Activated T-cell treated with anti-CD3 and anti-CD28 coated beads, Interleukin-2, amount 50 U/mL, for 4 hours (primary cell): Measurements from ENCODE around the gene HIGD2B. TPM values are rescaled to one million over a fixed set of nuclear protein-coding genes. Genes with fewer than 3 reads are reported as not detected.
"Not testable (repeated sequence)": the region's sequence is repeated elsewhere in the genome, so short reads cannot be mapped to it uniquely, and the experiment has no call there.

Experiments
- ATAC-seq, 2 donors: fragments of 200-7000 bp; cut with Tn5 transposase; one replicate each; pipeline ENCODE4 v1.10.0; 2021
- DNase-seq: peaks from one replicate; pipeline ENCODE4 v3.0.0-alpha.2; 2020
- H3K27me3 Mint-ChIP-seq: one replicate; pipeline ENCODE4 v1.8.0; 2021; ENCODE audit warnings: low read depth, mixed read lengths
- H3K36me3 Mint-ChIP-seq: one replicate; pipeline ENCODE4 v1.8.0; 2022; ENCODE audit warnings: mixed read lengths; ENCODE audit not compliant: insufficient read depth
- H3K4me1 Mint-ChIP-seq: one replicate; pipeline ENCODE4 v1.8.0; 2021; ENCODE audit warnings: low read depth, mixed read lengths
- H3K4me3 Mint-ChIP-seq: one replicate; pipeline ENCODE4 v1.8.0; 2021; ENCODE audit warnings: mild to moderate bottlenecking, moderate library complexity, mixed read lengths
- H3K9me3 Mint-ChIP-seq: one replicate; pipeline ENCODE4 v1.8.0; 2021; ENCODE audit warnings: mixed read lengths
- total RNA-seq, 3 donors: library from RNA; stranded (reverse); gene quantifications; one replicate each; pipeline ENCODE4 v1.2.1, GENCODE V29; 2021

HIGD2B gene
- total RNA-seq, 3 donors from 2014 or later = 0.18 to 0.33 TPM; not detected in 1

- ATAC-seq (no peak), DNase-seq (no peak)
- peaks cover 5% of the 10 kb centered on the region for H3K36me3 Mint-ChIP-seq
- H3K4me1 Mint-ChIP-seq = peaks cover 3% of the 10 kb centered on the region
- H3K27me3 Mint-ChIP-seq = no peaks in the 10 kb centered on the region
- H3K9me3 Mint-ChIP-seq = no peaks in the 10 kb centered on the region
- no peak overlapping the region for H3K4me3 Mint-ChIP-seq
Measured at GRCh38 chr15:72706266-72706665, 20.3 kb upstream of the HIGD2B start.

GRCh38 chr15:72700076-72700475, 14.1 kb upstream of the HIGD2B start:
- Mint-ChIP-seq H3K27me3 (no peaks in the 10 kb centered on the region), H3K4me1 (peaks cover 5% of the 10 kb centered on the region), H3K9me3 (no peaks in the 10 kb centered on the region), H3K4me3 (no peak overlapping the region), H3K36me3 (peaks cover 4% of the 10 kb centered on the region)
- ATAC-seq (no peak), DNase-seq (no peak)

- no peak for ATAC-seq
- DNase-seq = no peak
- H3K4me3 Mint-ChIP-seq = no peak overlapping the region
- H3K9me3 Mint-ChIP-seq = no peaks in the 10 kb centered on the region
- H3K27me3 Mint-ChIP-seq = no peaks in the 10 kb centered on the region
- H3K36me3 Mint-ChIP-seq = peaks cover 10% of the 10 kb centered on the region
- H3K4me1 Mint-ChIP-seq = peaks cover 7% of the 10 kb centered on the region
Measured at GRCh38 chr15:72698938-72699337, 13.0 kb upstream of the HIGD2B start.

DNA sequence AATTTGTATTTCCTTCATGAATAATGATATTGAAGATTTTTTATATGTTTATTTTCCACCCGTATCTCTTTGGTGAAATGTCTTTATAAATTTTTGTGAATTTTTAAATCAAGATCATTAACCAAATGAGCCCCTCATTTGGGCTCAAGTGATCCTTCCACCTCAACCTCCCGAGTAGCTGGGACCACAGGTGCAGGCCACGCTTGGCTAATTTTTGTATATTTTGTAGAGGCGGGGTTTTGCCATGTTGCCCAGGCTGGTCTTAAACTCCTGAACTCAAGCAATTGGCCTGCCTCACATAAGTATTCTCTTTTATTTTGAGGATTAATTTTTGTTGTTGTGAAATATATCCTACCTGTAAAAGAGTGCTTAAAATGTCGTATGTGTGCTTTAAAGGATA, 5.0 kb upstream of the HIGD2B start:
- DNase-seq (no peak), ATAC-seq (no peak)
- Mint-ChIP-seq H3K9me3 (no peaks in the 10 kb centered on the region), H3K27me3 (no peaks in the 10 kb centered on the region), H3K4me3 (no peak overlapping the region), H3K4me1 (peaks cover 15% of the 10 kb centered on the region), H3K36me3 (peaks cover 9% of the 10 kb centered on the region)

GRCh38 chr15:72688697-72689096, 2.7 kb upstream of the HIGD2B start:
- H3K9me3 Mint-ChIP-seq = no peaks in the 10 kb centered on the region
- peaks cover 9% of the 10 kb centered on the region for H3K4me1 Mint-ChIP-seq
- no peak for DNase-seq
- H3K4me3 Mint-ChIP-seq = no peak overlapping the region
- no peaks in the 10 kb centered on the region for H3K36me3 Mint-ChIP-seq
- no peaks in the 10 kb centered on the region for H3K27me3 Mint-ChIP-seq
- ATAC-seq = no peak

DNA sequence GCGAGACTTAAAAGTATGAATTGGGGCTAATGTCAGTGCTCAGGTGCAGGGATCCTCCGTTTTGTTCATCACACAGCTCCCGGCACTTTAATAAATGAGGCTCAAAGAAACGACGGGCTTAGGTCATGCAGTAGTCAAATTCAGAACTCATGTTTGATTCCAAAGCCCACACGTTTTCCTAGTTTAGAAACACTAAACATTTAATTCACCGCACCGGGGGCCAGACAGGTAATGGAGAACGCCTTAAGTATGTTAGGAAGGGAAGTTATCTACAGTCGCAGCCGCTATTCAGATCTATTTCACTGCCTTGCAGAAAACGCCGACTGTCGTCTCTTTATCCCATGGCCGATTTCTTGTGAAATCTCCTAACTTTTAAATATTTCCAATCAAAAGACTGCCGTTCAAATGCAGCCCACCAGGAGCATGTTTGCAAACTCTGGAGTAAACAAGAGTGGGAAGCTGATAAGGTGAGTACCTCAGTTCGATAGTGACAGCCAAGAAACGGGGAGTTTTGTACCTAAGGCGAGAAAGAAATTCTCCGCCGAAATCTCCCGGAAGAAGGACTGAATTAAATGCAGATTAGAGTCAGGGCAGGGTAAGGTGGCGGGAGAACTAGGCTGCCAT, 569 bp downstream of the HIGD2B start:
- Mint-ChIP-seq H3K27me3 (peaks cover 2% of the 10 kb centered on the region), H3K9me3 (no peaks in the 10 kb centered on the region), H3K4me1 (peaks cover 9% of the 10 kb centered on the region), H3K4me3 (peak overlapping the region; percentile 95), H3K36me3 (no peaks in the 10 kb centered on the region)
- ATAC-seq (no peak), DNase-seq (no peak)

DNA sequence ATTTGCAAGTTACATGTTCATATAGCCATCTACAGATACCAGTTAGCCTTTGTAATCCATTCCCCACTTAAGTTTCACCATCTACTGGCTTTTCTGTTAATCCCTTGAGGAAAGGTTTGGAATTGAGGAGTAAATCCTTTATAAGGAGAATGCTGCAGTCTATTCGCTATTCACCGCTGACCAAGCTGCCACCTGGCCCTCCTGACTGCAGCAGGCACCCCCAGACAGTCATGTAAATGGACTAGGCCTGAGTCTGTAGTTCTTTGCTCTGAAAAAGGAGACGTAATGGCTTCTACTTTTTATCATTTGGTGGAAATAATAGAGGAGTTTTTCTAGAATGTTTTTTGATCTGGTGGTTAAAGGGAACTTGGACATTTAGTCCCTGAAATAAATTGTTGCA, 3.2 kb downstream of the HIGD2B start:
- DNase-seq (no peak), ATAC-seq (no peak)
- Mint-ChIP-seq H3K4me1 (peaks cover 9% of the 10 kb centered on the region), H3K36me3 (no peaks in the 10 kb centered on the region), H3K9me3 (no peaks in the 10 kb centered on the region), H3K27me3 (peaks cover 11% of the 10 kb centered on the region), H3K4me3 (no peak overlapping the region)

DNA sequence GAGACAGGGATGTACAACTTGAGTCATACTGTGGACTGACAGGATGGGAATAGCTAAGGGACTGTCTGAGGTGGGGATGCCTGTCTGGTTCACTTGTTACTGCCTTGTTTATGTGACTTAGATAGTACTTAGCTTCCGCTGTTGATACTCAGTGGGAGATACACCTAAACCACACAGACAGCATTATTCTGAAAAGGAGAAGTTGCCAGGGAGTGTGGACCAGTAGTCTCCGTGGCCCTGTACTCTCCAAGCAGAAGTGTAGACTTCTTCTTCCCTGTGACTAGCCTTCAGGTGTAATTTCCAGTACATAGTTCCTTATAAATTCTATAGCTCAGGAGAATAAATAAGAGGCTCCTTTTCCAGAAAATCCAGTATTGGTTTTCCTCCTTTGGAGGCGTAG, 5.1 kb downstream of the HIGD2B start:
- Mint-ChIP-seq H3K36me3 (no peaks in the 10 kb centered on the region), H3K9me3 (no peaks in the 10 kb centered on the region), H3K4me1 (no peaks in the 10 kb centered on the region), H3K4me3 (no peak overlapping the region), H3K27me3 (peaks cover 23% of the 10 kb centered on the region)
- no peak for DNase-seq
- no peak for ATAC-seq

GRCh38 chr15:72676838-72677237, 9.1 kb downstream of the HIGD2B start:
- Mint-ChIP-seq H3K27me3 (peaks cover 24% of the 10 kb centered on the region), H3K4me1 (no peaks in the 10 kb centered on the region), H3K9me3 (no peaks in the 10 kb centered on the region), H3K36me3 (no peaks in the 10 kb centered on the region), H3K4me3 (no peak overlapping the region)
- ATAC-seq (no peak), DNase-seq (no peak)

DNA sequence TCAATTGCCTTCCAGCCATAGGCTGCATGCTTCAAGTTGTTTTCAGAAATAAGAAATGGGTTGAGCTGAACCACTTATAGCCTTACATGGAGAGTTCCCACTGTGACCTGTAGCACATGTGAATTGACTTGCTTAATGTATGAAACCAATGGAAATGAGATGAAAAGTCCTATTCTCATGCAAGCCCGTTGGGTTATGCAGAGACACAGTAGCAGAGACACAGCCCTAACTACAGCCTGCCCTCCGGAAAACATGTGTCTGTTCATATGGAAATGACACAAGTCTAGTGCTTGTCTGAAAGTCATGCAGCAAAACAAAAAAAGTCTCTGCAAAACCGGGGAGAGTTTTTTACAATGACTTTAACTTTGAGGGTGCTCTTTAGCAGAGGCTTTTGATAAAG, 14.5 kb downstream of the HIGD2B start:
- DNase-seq = no peak
- no peaks in the 10 kb centered on the region for H3K9me3 Mint-ChIP-seq
- H3K27me3 Mint-ChIP-seq = peaks cover 13% of the 10 kb centered on the region
- H3K4me1 Mint-ChIP-seq = peaks cover 6% of the 10 kb centered on the region
- no peaks in the 10 kb centered on the region for H3K36me3 Mint-ChIP-seq
- no peak overlapping the region for H3K4me3 Mint-ChIP-seq
- no peak for ATAC-seq

GRCh38 chr15:72670656-72671352, 15.2 kb downstream of the HIGD2B start:
- not testable (repeated sequence) for H3K4me1 Mint-ChIP-seq

DNA sequence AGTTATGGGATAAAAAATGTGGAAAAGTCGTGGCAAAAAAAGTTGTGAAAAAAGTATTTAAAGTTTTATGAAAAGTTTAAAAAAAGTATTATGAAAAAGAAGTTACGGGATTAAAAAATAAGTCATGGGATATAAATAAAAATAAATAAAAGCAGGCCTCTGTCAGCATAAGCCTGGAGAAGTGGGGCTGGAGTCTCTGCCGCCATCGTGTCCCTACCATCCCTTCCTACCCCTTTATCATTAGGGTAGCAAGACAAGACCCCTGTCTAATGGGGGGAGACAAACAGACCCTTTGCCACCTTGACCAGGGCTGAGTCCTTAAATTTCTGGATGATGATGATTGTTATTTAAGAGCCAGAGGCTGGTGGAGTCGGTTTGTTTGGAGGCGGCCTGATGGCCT, 16.2 kb downstream of the HIGD2B start:
- not testable (repeated sequence) for H3K4me3 Mint-ChIP-seq, H3K9me3 Mint-ChIP-seq

More at GRCh38 chr15:72670656-72671352, 15.2 kb downstream of the HIGD2B start:
- H3K9me3 Mint-ChIP-seq, H3K27me3 Mint-ChIP-seq, H3K36me3 Mint-ChIP-seq: not testable (repeated sequence)
- peak overlapping the region; percentile 75 for H3K4me3 Mint-ChIP-seq
- ATAC-seq (peak; percentile 96), DNase-seq (peak; percentile 51)

DNA sequence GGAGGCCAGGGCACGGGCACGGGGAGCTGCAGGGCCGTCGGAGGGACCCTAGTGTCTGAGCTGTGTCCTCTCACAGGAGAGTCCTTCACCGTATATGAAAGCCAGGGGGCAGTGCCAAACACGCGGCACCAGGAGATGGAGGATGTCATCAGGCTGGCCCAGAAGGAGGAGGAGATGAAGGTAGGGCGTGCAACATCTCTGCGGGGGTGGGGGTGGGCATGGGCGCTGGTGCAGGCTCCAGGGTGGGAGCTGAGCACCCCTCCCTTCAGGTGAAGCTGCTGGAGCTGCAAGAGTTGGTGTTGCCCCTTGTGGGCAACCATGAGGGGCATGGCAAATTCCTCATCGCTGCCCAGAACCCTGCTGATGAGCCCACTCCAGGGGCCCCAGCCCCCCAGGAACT, 20.3 kb downstream of the HIGD2B start:
- not testable (repeated sequence) for H3K27me3 Mint-ChIP-seq

More for the DNA sequence above, 16.2 kb downstream of the HIGD2B start:
- not testable (repeated sequence) for DNase-seq, ATAC-seq, H3K4me1 Mint-ChIP-seq, H3K36me3 Mint-ChIP-seq, H3K27me3 Mint-ChIP-seq

GRCh38 chr15:72663931-72664330, 22.1 kb downstream of the HIGD2B start:
- not testable (repeated sequence) for DNase-seq

More for the DNA sequence above, 20.3 kb downstream of the HIGD2B start:
- H3K4me1 Mint-ChIP-seq, H3K4me3 Mint-ChIP-seq, ATAC-seq, H3K9me3 Mint-ChIP-seq, DNase-seq, H3K36me3 Mint-ChIP-seq: not testable (repeated sequence)

DNA sequence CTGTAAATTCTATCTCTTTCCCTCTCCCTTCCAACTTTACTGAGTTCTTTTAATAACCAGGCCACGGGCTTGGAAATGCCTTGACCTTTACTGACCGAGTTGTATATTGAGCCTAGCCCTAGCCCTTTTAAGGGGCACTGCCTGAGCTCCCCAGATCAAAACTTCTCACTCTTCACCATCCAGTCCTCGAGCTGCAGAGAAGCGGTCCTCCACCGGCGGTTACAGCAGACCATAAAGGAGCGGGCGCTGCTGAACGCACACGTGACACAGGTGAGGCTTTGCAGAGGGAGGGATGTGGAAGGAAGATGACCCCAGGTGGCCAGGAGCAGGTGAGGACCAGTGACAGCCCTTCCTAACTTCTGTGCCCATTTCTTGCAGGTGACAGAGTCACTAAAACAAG, 24.9 kb downstream of the HIGD2B start:
- not testable (repeated sequence) for H3K4me1 Mint-ChIP-seq, DNase-seq, H3K36me3 Mint-ChIP-seq, H3K4me3 Mint-ChIP-seq, H3K9me3 Mint-ChIP-seq, ATAC-seq, H3K27me3 Mint-ChIP-seq

More at GRCh38 chr15:72663931-72664330, 22.1 kb downstream of the HIGD2B start:
- not testable (repeated sequence) for ATAC-seq, H3K4me1 Mint-ChIP-seq, H3K4me3 Mint-ChIP-seq, H3K9me3 Mint-ChIP-seq, H3K27me3 Mint-ChIP-seq, H3K36me3 Mint-ChIP-seq
